GM21526 (cell line): Measurements from ENCODE around the gene NOL9.
"Not testable (repeated sequence)": the region's sequence is repeated elsewhere in the genome, so short reads cannot be mapped to it uniquely, and the experiment has no call there.

Experiments
- ATAC-seq: cut with Tn5 transposase; IDR thresholded peaks from one replicate; pipeline ENCODE4 v1.9.1; 2021; ENCODE audit warnings: moderate library complexity; ENCODE audit not compliant: unreplicated experiment, low FRiP score

Gene NOL9

GRCh38 chr1:6506210-6507036, 47.9 kb downstream of the NOL9 start:
- ATAC-seq = no peak

GRCh38 chr1:6505367-6506209, 48.7 kb downstream of the NOL9 start:
- ATAC-seq = no peak

DNA sequence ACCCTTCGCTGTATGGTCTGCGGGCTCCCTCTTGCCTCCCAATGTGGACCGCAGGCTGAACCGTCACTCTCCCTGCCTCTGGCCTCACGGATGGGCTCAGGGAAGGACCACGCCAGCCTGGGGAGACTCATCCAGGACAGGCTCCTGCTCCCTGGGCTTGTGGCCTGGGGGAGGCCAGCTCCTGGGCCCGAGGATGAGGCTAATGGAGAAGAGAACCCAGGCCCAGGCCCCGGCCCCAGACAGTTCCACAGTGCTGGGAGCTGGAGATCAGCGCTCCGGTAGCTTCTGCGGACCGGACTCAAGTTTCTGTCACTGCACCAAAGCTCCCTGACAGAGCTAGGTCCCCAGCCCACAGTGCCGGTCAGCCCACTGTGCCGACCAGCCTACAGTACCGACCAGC, 49.4 kb downstream of the NOL9 start:
- no peak for ATAC-seq

GRCh38 chr1:6503884-6504602, 50.3 kb downstream of the NOL9 start:
- no peak for ATAC-seq

- no peak for ATAC-seq
Observed at GRCh38 chr1:6502000-6502891, 52.1 kb downstream of the NOL9 start.

DNA sequence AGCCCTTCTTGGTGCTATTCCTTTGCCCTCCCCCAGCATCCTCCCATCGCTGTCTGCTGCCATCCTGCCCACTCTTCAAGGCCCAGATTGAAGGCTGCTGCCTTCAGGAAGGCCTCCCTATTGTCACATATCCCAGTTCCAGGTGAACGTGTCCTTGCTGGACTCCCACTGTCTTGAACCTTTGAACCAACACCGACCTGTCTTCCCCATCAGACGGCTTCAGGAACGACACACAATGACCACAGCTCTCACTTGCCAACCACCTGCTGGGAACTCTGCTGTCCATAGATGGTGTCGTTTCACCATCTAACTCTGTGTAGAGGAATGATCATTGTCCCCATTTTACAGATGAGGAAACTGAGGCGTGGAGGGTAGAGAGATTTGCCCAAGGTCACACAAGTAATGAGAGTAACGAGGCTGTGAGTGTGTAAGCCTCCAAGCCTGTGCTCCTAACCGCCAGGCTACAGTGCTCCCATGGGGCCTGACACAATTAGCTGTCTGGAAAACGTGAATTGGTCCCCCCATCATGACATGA, 53.0 kb downstream of the NOL9 start:
- no peak for ATAC-seq

DNA sequence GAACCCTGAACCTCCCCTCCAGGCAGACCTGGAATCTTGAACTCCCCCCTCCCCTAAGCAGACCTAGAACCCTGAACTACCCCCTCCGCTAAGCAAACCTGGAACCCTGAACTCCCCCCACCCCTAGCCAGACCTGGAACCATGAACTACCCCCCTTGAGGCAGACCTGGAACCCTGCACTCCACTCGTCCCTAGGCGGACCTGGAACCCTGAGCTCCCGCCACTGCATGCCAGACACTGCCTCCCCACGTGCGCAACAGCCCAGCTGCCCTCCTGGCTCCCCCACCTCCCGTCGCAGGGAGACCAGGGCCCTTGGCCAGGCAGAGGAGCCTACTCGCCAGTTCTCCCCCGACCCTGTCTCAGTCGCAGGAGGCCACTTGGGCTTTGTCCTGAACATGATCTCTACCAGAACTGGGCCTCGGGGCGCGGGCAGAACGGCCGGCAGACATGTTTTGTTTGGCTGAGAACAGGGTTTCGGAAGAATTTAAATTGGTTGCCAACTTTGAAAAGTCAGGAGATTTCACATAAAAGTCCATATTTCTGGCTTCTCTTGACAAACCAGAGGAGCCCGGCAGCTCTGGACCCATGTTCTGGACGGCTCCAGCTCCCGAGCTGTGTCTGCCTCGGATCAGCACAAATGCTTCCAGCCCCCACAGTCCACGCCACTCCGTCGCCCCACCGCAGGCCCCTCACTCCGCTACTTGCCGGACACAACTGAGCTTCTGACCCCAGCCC, 53.6 kb downstream of the NOL9 start:
- ATAC-seq = no peak

- ATAC-seq = no peak
Observed at GRCh38 chr1:6499296-6499695, 55.0 kb downstream of the NOL9 start.

DNA sequence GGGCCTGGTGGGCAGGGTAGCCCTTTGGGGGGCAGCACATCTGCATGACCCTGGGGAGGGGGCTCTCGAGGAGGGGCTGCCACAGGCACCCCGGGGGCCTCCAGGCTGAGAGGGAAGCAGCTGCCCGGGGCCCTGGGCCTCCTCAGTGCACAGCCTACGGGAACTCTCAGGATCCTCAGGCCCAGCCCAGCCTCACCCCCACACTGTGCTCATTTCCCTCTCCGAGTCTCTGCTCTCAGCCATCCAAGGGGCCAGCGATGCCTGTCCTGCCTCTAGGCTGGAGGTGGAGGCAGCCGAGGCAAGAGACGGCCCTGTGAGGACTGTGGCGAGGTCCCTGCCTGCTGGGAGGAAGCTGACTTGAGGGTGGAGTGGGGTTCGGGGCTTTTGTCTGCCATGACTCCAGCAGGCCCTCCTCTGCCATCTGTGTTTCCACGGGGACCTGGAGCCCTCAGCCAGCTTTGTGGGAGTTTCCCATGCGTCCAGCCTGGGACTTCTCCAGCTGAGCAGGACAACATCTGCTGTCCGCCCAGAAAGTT, 55.7 kb downstream of the NOL9 start:
- ATAC-seq = no peak

DNA sequence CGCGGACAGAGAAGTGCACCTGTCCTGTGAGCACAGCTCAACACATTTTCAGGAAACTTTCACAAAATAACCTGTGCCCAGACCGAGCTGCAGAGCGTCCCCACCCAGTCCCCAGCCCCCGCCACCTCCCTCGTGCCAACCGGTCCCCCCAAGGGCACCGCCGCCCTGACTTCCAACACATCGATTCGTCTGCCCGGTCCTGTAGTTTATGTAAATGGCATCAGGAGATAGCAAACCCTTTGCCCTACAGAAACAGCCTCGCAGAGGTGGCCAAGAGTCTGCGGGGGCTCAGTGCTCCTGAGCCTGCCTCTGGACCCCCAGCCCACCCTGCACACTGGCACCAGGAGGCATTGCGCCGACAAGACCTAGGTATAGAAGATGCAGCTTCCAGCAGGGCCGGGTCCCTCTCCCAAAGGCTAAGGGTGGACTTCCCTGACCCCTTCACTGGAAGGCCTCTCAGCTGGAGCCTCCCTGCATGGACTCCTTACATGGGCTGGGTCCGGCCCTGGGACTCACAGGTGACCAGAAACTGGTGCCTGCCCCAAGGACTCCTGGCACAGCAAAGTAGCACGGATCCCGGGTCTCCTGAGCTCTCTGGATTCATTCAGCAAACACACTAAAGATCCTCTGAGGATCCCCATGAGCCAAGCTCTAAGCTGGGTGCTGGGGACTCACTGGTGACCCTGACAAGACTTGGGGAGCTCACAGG, 56.3 kb downstream of the NOL9 start:
- ATAC-seq = no peak

DNA sequence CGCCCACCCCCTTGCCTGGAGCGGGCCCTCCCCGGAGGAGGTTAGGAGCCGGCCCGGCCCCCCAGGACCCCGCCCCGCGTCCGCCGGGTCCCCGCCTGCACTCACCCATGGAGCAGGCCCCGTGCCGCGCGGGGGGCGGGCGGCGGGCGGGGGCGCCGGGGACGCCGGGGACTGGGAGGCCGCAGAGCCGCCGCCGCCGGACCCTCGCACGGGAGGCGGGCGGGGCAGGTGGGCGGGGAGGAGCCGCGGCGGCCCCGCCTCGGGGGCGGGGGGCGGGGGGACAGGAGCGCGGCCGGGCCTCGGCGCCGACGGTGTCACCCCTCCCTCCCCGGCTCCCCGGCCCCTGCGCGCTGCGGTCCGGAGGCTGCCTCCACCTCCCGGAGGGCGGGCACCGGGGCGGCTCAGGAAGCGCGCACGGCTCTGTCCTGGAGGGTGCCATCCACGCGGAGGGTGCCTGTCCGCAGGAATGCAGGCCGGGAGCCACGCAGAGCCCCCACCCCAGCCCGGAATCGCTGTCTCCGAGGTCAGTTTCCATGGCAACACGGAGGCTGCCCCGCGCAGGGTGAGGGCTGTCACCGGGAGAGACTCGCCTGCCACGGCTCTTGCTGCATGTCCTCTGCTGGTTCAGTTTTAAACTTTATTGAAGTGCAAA, 57.0 kb downstream of the NOL9 start:
- no peak for ATAC-seq

DNA sequence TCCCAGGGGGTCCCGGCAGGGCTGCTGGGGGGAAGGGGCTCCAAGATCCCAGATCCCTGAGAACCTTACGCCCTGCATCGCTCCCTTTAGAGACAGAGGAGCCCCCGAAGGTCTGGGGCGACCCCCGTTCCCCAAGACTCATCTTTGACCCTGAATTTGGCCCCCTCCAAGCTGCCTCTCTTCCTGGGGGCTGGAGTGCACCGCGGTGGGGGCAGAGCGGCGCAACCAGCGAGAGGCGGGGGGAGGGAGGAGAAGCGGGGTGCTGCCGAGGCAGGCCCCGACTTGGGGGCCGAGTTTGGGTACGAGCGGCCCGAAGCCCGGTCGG, 57.5 kb downstream of the NOL9 start:
- ATAC-seq = no peak

DNA sequence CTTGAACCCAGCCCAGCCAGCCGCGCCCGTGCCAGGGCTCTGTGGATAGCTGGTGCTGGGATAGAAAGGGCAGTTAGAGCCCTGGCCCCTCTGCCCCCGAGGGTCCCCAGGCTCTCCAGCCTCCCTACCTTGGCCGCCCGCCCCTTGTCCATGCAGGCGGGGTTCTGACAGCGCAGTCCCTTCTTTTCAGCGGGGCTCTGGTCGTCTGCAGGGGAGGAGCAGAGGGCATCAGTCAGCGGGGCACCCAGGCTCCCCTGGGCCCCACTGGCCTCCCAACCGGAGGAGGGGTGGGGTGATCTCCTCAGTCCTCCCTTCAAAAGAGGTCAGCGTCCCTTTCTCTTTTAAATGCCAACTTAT, 58.0 kb downstream of the NOL9 start:
- no peak for ATAC-seq

GRCh38 chr1:6495540-6496364, 58.6 kb downstream of the NOL9 start:
- no peak for ATAC-seq

- no peak for ATAC-seq
Observed at GRCh38 chr1:6495041-6495441, 59.3 kb downstream of the NOL9 start.

- ATAC-seq = no peak
Observed at GRCh38 chr1:6494627-6495026, 59.7 kb downstream of the NOL9 start.

- ATAC-seq = not testable (repeated sequence)
Observed at GRCh38 chr1:6493834-6494223, 60.5 kb downstream of the NOL9 start.
